GM23338 (cell line): ENCODE data around the gene CSTB. TPM values are rescaled to one million over a fixed set of nuclear protein-coding genes. Genes with fewer than 3 reads are reported as not detected.

Source experiments
- ATAC-seq: fragments of 200-7000 bp; cut with Tn5 transposase; 3 replicates; pipeline ENCODE4 v1.9.1; 2020
- DNase-seq: peaks from one replicate; pipeline ENCODE4 v3.0.0-alpha.2; 2015; ENCODE audit warnings: low spot score
- H2AFZ ChIP-seq: fragments of 200-600 bp; sonication (generic); 2 replicates; pipeline ENCODE4 v1.8.0; 2016; ENCODE audit warnings: antibody characterized with exemption, mild to moderate bottlenecking, moderate library complexity
- H3F3A ChIP-seq: fragments of 200-600 bp; sonication (generic); replicated peaks from 2 replicates; pipeline ENCODE4 v1.8.0; 2017; ENCODE audit warnings: antibody characterized with exemption, mixed run types, low read depth
- H3K27ac ChIP-seq: fragments of 200-600 bp; sonication (generic); 2 replicates; pipeline ENCODE4 v1.6.1; 2016; ENCODE audit warnings: low read depth
- H3K27me3 ChIP-seq: fragments of 200-600 bp; sonication (generic); 2 replicates; pipeline ENCODE4 v1.8.0; 2016; ENCODE audit warnings: mild to moderate bottlenecking, mixed run types, moderate library complexity; ENCODE audit not compliant: insufficient read depth
- H3K36me3 ChIP-seq: fragments of 200-600 bp; sonication (generic); 2 replicates; pipeline ENCODE4 v1.8.0; 2016; ENCODE audit warnings: mild to moderate bottlenecking; ENCODE audit not compliant: insufficient read depth
- H3K4me1 ChIP-seq: fragments of 200-600 bp; sonication (generic); 2 replicates; pipeline ENCODE4 v1.8.0; 2016; ENCODE audit warnings: mild to moderate bottlenecking, moderate library complexity; ENCODE audit not compliant: insufficient read depth
- H3K4me2 ChIP-seq: fragments of 200-600 bp; sonication (generic); 2 replicates; pipeline ENCODE4 v1.7.1; 2017; ENCODE audit warnings: mixed run types
- H3K4me3 ChIP-seq: fragments of 200-600 bp; sonication (generic); 2 replicates; pipeline ENCODE4 v1.6.1; 2016; ENCODE audit warnings: mixed run types
- H3K79me2 ChIP-seq: fragments of 200-600 bp; sonication (generic); replicated peaks from 2 replicates; pipeline ENCODE4 v1.8.0; 2017; ENCODE audit warnings: mild to moderate bottlenecking; ENCODE audit not compliant: insufficient read depth
- H3K9me2 ChIP-seq: fragments of 200-600 bp; sonication (generic); 2 replicates; pipeline ENCODE4 v1.8.0; 2017; ENCODE audit not compliant: insufficient read depth
- H4K20me1 ChIP-seq: fragments of 200-600 bp; sonication (generic); replicated peaks from 2 replicates; pipeline ENCODE4 v1.8.0; 2017; ENCODE audit warnings: mild to moderate bottlenecking; ENCODE audit not compliant: insufficient read depth
- H3K27ac Mint-ChIP-seq: 2 replicates; pipeline ENCODE4 v1.8.0; 2020; ENCODE audit warnings: inconsistent platforms, mild to moderate bottlenecking, moderate library complexity, mixed read lengths
- H3K27me3 Mint-ChIP-seq: 3 replicates; pipeline ENCODE4 v1.8.0; 2022; ENCODE audit warnings: low read depth, mild to moderate bottlenecking, moderate library complexity, mixed read lengths, inconsistent platforms; ENCODE audit not compliant: insufficient read depth, poor library complexity
- H3K36me3 Mint-ChIP-seq: 3 replicates; pipeline ENCODE4 v1.8.0; 2021; ENCODE audit warnings: low read depth, mild to moderate bottlenecking, inconsistent platforms, moderate library complexity, mixed read lengths
- H3K4me1 Mint-ChIP-seq: 3 replicates; pipeline ENCODE4 v1.8.0; 2020; ENCODE audit warnings: mild to moderate bottlenecking, inconsistent platforms, mixed read lengths
- H3K4me3 Mint-ChIP-seq: 3 replicates; pipeline ENCODE4 v1.8.0; 2021; ENCODE audit warnings: moderate library complexity, mild to moderate bottlenecking, inconsistent platforms, mixed read lengths
- H3K9me3 Mint-ChIP-seq: 3 replicates; pipeline ENCODE4 v1.8.0; 2020; ENCODE audit warnings: moderate library complexity, mild to moderate bottlenecking, inconsistent platforms, mixed read lengths
- EZH2 ChIP-seq: fragments of 200-600 bp; sonication (generic); IDR thresholded peaks from one replicate; pipeline ENCODE4 v1.8.0; 2017; ENCODE audit warnings: antibody characterized with exemption, mild to moderate bottlenecking, low read depth; ENCODE audit not compliant: unreplicated experiment
- EZH2phosphoT487 ChIP-seq: fragments of 200-600 bp; sonication (generic); IDR thresholded peaks from one replicate; pipeline ENCODE4 v1.8.1; 2018; ENCODE audit warnings: antibody characterized with exemption; ENCODE audit not compliant: unreplicated experiment
- JUNB ChIP-seq: IDR thresholded peaks from one replicate; pipeline ENCODE4 v1.6.1; 2016; ENCODE audit warnings: antibody characterized with exemption; ENCODE audit not compliant: unreplicated experiment
- NANOG ChIP-seq: IDR thresholded peaks from 2 replicates; pipeline ENCODE4 v1.6.1; 2016; ENCODE audit warnings: antibody characterized with exemption, borderline replicate concordance
- POLR2AphosphoS5 ChIP-seq: IDR thresholded peaks from 2 replicates; pipeline ENCODE4 v1.6.1; 2016; ENCODE audit warnings: antibody characterized with exemption, low read depth
- STAT1 ChIP-seq: IDR thresholded peaks from one replicate; pipeline ENCODE4 v1.6.1; 2016; ENCODE audit warnings: antibody characterized with exemption; ENCODE audit not compliant: unreplicated experiment
- ZNF114 ChIP-seq: fragments of 250-450 bp; sonication (Bioruptor Pico); IDR thresholded peaks from 2 replicates; pipeline ENCODE4 v1.5.0; 2020; ENCODE audit warnings: mild to moderate bottlenecking, moderate library complexity
- ZNF331 ChIP-seq: fragments of 250-450 bp; sonication (Bioruptor Pico); IDR thresholded peaks from 2 replicates; pipeline ENCODE4 v1.5.0; 2020; ENCODE audit warnings: low read depth, mild to moderate bottlenecking, moderate library complexity
- polyA plus RNA-seq: library from polyadenylated mRNA; unstranded; fragments of >200 nt; fragmentation: Nextera tagmentation; extraction: Ambion mirVana; gene quantifications from 2 replicates; pipeline ENCODE4 v1.2.1, GENCODE V29; 2016
- total RNA-seq: library from RNA; depleted of rRNA; stranded (reverse); fragments of >200 nt; shearing (Covaris generic); gene quantifications from 2 replicates; pipeline ENCODE4 v1.2.3, GENCODE V29; 2014
- TF ChIP-seq, protein P1 (sequence below): fragments of 250-450 bp; sonication (Bioruptor Pico); IDR thresholded peaks from 2 replicates; pipeline ENCODE4 v1.5.0; 2020; ENCODE audit warnings: mild to moderate bottlenecking, moderate library complexity
- TF ChIP-seq, protein P2 (sequence below): IDR thresholded peaks from 2 replicates; pipeline ENCODE4 v1.6.1; 2016; ENCODE audit warnings: antibody characterized with exemption
- TF ChIP-seq, protein P3 (sequence below): IDR thresholded peaks from one replicate; pipeline ENCODE4 v1.6.1; 2018; ENCODE audit warnings: antibody characterized with exemption; ENCODE audit not compliant: unreplicated experiment

The CSTB gene
- total and polyA plus RNA-seq, 2 experiments from 2014 or later = 10.0 to 142 TPM

DNA sequence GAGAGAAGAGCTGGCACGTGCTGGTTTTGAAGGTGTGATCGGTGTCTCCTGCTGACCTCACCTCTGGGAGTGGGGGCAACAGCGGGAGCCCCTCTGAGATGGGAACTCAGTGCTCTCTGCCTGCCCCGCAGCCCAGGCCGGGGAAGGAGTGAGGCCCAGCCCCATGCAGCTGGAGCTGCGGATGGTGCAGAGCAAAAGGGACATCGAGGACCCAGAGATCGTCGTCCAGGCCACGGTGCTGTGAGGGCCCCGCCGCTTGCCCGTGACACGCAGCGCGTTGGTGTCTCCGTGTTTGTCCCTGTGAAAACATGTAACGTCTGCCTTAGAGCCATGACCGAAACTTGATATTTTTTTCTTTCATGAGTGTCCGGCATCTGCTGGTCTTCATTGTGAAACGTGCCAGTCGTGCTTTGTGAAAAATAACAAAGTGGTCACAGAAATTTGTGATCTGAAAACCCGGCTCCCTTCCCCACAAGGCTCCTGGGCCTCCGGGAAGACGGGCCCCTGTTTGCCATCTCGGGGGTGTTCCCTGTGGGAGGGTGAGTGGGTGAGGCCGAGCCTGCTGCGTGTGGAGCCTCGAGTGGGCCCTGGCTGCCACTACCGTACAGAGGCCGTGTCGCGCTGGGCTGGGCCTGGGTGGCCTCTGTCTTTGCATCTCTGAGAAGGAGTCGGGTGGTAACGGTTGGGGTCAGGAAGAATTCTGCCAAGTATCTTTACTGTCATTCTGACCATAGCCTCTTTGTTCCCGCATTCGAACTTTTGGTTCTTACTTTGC, 20.1 kb downstream of the CSTB start (continued):
- TF ChIP-seq, protein P1, sequence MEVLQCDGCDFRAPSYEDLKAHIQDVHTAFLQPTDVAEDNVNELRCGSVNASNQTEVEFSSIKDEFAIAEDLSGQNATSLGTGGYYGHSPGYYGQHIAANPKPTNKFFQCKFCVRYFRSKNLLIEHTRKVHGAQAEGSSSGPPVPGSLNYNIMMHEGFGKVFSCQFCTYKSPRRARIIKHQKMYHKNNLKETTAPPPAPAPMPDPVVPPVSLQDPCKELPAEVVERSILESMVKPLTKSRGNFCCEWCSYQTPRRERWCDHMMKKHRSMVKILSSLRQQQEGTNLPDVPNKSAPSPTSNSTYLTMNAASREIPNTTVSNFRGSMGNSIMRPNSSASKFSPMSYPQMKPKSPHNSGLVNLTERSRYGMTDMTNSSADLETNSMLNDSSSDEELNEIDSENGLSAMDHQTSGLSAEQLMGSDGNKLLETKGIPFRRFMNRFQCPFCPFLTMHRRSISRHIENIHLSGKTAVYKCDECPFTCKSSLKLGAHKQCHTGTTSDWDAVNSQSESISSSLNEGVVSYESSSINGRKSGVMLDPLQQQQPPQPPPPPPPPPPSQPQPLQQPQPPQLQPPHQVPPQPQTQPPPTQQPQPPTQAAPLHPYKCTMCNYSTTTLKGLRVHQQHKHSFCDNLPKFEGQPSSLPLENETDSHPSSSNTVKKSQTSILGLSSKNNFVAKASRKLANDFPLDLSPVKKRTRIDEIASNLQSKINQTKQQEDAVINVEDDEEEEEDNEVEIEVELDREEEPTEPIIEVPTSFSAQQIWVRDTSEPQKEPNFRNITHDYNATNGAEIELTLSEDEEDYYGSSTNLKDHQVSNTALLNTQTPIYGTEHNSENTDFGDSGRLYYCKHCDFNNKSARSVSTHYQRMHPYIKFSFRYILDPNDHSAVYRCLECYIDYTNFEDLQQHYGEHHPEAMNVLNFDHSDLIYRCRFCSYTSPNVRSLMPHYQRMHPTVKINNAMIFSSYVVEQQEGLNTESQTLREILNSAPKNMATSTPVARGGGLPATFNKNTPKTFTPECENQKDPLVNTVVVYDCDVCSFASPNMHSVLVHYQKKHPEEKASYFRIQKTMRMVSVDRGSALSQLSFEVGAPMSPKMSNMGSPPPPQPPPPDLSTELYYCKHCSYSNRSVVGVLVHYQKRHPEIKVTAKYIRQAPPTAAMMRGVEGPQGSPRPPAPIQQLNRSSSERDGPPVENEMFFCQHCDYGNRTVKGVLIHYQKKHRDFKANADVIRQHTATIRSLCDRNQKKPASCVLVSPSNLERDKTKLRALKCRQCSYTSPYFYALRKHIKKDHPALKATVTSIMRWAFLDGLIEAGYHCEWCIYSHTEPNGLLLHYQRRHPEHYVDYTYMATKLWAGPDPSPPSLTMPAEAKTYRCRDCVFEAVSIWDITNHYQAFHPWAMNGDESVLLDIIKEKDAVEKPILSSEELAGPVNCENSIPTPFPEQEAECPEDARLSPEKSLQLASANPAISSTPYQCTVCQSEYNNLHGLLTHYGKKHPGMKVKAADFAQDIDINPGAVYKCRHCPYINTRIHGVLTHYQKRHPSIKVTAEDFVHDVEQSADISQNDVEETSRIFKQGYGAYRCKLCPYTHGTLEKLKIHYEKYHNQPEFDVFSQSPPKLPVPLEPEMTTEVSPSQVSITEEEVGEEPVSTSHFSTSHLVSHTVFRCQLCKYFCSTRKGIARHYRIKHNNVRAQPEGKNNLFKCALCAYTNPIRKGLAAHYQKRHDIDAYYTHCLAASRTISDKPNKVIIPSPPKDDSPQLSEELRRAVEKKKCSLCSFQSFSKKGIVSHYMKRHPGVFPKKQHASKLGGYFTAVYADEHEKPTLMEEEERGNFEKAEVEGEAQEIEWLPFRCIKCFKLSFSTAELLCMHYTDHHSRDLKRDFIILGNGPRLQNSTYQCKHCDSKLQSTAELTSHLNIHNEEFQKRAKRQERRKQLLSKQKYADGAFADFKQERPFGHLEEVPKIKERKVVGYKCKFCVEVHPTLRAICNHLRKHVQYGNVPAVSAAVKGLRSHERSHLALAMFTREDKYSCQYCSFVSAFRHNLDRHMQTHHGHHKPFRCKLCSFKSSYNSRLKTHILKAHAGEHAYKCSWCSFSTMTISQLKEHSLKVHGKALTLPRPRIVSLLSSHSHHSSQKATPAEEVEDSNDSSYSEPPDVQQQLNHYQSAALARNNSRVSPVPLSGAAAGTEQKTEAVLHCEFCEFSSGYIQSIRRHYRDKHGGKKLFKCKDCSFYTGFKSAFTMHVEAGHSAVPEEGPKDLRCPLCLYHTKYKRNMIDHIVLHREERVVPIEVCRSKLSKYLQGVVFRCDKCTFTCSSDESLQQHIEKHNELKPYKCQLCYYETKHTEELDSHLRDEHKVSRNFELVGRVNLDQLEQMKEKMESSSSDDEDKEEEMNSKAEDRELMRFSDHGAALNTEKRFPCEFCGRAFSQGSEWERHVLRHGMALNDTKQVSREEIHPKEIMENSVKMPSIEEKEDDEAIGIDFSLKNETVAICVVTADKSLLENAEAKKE (CRISPR knock-in tag) = no peak

DNA sequence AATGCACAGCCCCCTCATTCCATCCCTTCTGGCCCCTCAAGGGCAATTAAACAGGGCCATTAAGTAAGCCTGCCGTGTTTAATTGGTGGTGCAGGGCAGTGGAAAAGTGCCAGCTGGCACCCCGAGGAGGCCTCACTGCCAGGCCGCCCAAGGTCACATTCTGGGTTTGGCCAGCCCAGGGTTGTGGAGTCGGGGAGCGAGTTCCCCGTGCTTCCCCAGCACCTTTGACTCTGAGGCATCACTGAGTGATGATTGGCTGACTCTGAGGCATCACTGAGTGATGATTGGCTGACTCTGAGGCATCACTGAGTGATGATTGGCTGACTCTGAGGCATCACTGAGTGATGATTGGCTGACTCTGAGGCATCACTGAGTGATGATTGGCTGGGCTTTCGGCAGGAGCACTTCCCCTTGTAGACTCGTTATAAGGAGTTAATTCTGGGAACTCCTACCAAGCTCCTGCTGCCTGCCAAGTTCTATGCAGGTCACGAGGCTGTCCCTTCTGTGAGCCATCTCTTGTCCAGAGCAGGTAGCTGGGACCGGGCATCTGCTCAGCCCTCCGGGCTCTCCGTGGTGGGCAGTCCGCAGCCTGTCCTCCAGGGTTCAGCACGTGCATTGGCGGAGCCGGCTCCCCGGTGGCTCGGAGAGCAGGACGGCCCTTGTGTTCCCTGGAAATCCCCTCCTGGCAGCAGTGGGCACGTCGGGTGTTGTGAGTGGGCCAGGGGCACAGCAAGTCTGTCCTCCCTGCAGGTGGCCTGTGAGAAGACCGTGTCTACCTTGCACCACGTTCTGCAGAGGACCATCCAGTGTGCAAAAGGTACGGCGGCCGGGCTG, 20.9 kb downstream of the CSTB start:
- no peaks in the 10 kb centered on the region for H3K9me2 ChIP-seq
- no peaks in the 10 kb centered on the region for H3K27me3 ChIP-seq
- H3K27ac ChIP-seq = no peak overlapping the region
- no peaks in the 10 kb centered on the region for H4K20me1 ChIP-seq
- H3K27ac Mint-ChIP-seq = no peak overlapping the region
- H2AFZ ChIP-seq = no peak overlapping the region
- H3K36me3 Mint-ChIP-seq = peaks cover 48% of the 10 kb centered on the region
- DNase-seq (no peak), ATAC-seq (no peak)
- no peak overlapping the region for H3K4me2 ChIP-seq
- H3K79me2 ChIP-seq = no peaks in the 10 kb centered on the region
- no peaks in the 10 kb centered on the region for H3K9me3 Mint-ChIP-seq
- H3K4me3 Mint-ChIP-seq = no peak overlapping the region
- H3K27me3 Mint-ChIP-seq = peaks cover 7% of the 10 kb centered on the region
- no peaks in the 10 kb centered on the region for H3K4me1 Mint-ChIP-seq
- no peaks in the 10 kb centered on the region for H3K36me3 ChIP-seq
- no peaks in the 10 kb centered on the region for H3K4me1 ChIP-seq
- no peak overlapping the region for H3K4me3 ChIP-seq
- H3F3A ChIP-seq = no peaks in the 10 kb centered on the region
- TF ChIP-seq ZNF331 (CRISPR knock-in tag) = no peak
- no peak for TF ChIP-seq EZH2
- TF ChIP-seq JUNB = no peak
- TF ChIP-seq ZNF114 (CRISPR knock-in tag) = no peak
- TF ChIP-seq, protein P2, sequence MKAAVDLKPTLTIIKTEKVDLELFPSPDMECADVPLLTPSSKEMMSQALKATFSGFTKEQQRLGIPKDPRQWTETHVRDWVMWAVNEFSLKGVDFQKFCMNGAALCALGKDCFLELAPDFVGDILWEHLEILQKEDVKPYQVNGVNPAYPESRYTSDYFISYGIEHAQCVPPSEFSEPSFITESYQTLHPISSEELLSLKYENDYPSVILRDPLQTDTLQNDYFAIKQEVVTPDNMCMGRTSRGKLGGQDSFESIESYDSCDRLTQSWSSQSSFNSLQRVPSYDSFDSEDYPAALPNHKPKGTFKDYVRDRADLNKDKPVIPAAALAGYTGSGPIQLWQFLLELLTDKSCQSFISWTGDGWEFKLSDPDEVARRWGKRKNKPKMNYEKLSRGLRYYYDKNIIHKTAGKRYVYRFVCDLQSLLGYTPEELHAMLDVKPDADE = no peak
- TF ChIP-seq STAT1 = no peak
- TF ChIP-seq POLR2AphosphoS5 = no peak
- TF ChIP-seq, protein P3, sequence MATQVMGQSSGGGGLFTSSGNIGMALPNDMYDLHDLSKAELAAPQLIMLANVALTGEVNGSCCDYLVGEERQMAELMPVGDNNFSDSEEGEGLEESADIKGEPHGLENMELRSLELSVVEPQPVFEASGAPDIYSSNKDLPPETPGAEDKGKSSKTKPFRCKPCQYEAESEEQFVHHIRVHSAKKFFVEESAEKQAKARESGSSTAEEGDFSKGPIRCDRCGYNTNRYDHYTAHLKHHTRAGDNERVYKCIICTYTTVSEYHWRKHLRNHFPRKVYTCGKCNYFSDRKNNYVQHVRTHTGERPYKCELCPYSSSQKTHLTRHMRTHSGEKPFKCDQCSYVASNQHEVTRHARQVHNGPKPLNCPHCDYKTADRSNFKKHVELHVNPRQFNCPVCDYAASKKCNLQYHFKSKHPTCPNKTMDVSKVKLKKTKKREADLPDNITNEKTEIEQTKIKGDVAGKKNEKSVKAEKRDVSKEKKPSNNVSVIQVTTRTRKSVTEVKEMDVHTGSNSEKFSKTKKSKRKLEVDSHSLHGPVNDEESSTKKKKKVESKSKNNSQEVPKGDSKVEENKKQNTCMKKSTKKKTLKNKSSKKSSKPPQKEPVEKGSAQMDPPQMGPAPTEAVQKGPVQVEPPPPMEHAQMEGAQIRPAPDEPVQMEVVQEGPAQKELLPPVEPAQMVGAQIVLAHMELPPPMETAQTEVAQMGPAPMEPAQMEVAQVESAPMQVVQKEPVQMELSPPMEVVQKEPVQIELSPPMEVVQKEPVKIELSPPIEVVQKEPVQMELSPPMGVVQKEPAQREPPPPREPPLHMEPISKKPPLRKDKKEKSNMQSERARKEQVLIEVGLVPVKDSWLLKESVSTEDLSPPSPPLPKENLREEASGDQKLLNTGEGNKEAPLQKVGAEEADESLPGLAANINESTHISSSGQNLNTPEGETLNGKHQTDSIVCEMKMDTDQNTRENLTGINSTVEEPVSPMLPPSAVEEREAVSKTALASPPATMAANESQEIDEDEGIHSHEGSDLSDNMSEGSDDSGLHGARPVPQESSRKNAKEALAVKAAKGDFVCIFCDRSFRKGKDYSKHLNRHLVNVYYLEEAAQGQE = no peak
- no peak for TF ChIP-seq EZH2phosphoT487
- no peak for TF ChIP-seq NANOG
